ENCODE data around the gene CACNG8. TPM values are rescaled to one million over a fixed set of nuclear protein-coding genes. Genes with fewer than 3 reads are reported as not detected.

CACNG8 gene
- total RNA-seq, 2 experiments from 2014 or later, result not detected

DNA sequence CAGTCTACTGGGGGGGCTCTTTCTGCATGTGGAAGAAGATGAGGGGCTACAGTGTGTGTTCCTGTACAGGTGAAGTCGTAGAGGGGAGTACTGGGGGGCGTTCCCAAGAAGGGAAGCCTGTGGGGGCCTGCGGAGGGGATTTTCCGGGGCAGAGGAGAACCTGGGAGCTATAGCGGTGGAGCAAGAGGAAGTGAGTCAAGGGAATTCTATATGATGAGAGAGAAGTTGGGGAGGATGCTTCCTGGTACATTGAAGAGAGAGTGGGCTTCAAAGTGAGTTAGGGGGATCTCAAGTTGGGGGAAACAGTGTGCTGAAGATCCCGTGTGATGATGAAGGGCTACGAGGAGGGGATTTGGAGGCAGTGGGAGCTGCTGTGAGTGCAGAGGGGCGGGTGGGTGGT is 1.9 kb upstream of the CACNG8 start:
- ChIA-PET CTCF (no interaction called here), POLR2A (no interaction called here)

DNA sequence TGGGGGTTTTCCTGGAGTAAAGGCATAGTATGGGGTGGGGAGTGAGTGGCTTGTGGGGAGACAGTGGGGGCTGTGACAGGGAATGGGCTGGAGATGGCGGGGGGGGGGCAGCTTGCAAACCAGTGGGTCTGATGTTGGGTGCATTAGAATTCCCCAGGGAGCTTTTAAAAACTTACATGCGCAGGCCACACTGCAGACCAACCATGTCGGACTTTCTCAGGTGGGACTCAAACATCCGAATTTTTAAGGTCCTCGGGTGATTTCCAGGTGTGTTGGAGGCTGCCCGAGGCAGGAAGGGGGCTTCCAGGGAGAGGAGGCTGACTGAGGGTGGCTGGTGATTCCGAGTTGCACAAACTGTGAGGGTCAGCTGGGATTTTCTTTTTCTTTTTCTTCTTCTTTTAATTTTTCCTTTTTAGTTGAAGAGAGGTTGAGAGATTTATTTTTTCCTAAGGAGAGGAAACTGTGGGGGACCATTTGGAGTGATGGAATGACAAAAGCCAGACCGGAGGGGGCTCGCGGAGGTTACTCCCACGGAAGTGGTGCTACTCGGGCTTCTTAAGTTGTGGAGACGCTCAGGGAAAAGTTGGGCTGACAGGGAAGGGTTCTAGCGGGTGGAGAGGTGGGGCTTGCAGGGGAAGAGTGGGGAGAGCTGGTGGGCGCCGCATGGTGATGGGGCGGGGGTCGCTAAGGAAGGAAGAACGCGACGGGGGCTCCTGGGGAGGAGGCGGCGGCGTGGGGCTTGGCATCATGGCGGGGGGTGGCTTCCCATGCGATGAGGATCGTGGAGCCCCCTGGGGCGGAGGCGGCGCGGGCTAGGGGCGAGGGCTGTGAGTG is 997 bp upstream of the CACNG8 start:
- CTCF ChIA-PET, result no interaction called here

DNA sequence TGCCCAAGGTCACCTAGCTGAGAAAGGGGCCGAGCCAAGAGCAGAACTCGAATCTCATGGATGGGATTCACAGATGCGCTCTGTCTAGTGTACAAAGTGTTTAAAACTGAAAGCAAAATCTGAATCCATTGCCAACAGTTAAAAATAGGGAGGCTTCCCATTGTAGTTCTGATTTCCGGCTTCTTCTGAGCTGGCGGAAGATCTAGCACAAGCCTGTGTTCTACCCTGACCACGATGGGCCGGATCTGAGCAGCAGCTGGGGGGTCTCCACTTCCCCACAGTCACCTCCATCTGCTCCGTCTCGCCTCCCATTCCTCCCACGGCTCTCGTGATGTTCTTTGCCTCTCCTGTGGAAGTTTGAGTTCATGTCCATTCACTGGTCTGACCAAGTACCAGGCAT is 2.4 kb downstream of the CACNG8 start:
- POLR2A ChIA-PET, result no interaction called here
- CTCF ChIA-PET, result no interaction called here

More for the DNA sequence above, 997 bp upstream of the CACNG8 start:
- POLR2A ChIA-PET, result no interaction called here

DNA sequence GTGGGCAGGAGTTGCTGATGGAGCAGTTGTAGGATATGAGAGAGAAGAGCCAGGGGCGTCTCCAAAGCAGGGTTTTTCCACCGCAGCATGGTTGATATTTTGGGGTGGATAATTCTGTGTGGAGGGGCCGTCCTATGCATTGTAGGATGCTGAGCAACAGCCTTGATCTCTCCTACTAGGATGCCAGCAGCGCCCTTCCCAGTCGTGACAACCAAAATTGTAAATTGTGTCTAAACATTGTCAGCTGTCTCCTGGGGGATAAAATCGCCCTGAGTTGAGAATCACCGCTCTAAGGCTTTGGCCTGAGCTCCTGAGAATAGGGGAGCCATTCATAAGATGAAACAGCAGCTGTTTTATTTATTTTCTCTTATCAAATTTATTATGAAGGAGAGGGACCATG is 4.2 kb downstream of the CACNG8 start:
- ChIA-PET POLR2A (no interaction called here), CTCF (no interaction called here)

DNA sequence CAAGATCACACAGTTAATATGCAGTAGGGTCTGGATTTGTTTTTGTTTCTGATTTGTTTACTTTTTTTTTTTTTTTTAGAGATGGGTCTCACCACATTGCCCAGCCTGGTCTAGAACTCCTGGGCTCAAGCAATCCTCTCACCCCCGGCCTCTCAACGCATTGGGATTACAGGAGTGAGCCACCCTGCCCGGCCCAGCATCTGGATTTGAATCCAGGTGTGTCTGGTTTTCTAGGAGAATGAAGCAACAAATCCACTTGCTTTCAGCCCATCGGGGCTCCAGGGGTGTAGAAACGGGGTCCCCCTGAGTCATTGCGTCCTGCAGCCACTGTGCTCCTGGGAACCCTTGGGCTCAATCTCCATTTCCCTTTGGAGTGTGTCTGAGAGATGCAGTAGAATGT is 6.6 kb downstream of the CACNG8 start:
- CTCF ChIA-PET, result no interaction called here
- POLR2A ChIA-PET, result no interaction called here

DNA sequence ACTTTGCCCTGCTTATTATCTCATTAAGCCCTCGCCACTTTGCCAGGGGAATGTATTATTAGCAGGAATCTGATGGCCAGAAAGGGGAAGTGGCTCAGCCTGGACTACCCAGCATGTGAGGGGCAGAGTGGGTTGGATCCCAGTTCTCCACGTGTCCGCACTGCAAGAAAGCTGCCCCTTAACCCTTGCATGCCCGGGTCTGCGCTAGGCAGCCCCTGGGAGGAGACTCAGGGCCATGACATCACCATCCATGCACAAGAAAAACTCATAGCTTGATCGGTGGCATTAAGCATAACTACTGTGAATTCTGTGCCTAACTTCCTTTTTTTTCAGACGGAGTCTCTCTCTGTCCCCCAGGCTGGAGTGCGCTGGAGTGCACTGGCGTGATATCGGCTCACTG is 8.9 kb downstream of the CACNG8 start:
- POLR2A ChIA-PET, result no interaction called here

DNA sequence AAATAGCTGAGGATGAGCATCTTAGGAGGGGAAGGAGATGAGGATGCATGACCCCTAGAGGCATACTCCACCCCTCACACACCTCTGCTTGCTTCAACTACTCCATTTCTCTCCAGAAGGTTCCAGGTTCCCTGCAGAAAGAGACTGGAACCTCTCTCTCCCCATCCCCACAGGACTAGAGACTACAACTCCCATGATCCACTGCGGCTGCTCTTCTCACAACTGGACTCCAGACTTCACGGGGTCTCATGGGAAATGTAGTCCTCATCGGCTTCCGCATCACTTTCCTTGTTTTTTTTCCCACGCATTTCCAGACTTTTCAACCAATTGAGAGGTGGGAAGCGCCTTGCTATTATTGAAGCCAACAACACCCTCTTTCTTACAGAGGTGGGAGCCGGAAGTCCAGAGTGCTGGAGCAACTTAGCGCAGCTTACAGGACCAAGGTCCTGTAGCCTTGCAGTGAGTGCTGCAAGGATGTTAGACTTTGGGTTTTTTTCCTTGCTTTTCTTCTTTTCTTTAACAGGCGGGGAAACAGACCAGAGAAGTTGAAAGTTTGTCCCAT is 14.8 kb downstream of the CACNG8 start:
- CTCF ChIA-PET, result interaction anchor here (0.5 kb wide), 1 partner anchor 38 kb away, joined by 3 read pairs; no protein-coding TSS in a partner anchor
- POLR2A ChIA-PET, result no interaction called here

More for the DNA sequence above, 8.9 kb downstream of the CACNG8 start:
- CTCF ChIA-PET, result no interaction called here

DNA sequence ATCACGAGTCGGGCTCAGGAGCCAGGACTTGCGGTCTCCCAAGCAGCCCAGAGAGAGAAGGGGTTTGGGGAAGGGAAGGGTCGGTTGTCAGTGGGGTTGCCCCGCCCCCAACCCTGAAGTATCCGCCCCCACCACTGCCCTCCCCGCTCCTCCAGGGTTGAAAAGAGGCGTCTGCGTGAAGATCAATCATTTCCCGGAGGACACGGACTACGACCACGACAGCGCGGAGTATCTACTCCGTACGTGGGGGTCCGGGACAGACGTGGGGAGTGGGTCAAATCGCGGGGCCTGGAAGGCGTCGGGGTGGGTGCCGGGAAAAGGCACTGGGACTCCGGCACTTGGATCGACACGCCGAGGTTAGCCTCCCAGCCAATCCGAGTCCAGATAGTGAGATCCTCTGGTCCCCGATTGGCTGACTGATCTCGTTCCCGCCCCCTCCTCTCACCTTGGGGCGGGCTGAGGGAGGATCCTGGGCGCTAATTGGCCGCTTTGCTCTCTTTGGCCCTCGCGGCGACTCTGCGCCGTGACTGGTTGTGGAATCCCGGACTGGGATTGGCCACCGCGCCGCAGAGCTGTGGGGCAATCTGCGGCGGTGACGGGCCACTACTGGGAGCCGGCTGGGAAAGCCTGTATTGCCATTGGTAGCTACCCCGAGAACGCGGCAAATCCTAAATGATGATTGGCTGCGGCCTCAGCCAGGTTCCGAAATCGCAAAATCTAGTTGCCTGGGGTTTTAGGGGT is 15.4 kb downstream of the CACNG8 start:
- ChIA-PET POLR2A (no interaction called here), CTCF (interaction anchor here (0.5 kb wide), 1 partner anchor 37 kb away, joined by 3 read pairs; no protein-coding TSS in a partner anchor)

DNA sequence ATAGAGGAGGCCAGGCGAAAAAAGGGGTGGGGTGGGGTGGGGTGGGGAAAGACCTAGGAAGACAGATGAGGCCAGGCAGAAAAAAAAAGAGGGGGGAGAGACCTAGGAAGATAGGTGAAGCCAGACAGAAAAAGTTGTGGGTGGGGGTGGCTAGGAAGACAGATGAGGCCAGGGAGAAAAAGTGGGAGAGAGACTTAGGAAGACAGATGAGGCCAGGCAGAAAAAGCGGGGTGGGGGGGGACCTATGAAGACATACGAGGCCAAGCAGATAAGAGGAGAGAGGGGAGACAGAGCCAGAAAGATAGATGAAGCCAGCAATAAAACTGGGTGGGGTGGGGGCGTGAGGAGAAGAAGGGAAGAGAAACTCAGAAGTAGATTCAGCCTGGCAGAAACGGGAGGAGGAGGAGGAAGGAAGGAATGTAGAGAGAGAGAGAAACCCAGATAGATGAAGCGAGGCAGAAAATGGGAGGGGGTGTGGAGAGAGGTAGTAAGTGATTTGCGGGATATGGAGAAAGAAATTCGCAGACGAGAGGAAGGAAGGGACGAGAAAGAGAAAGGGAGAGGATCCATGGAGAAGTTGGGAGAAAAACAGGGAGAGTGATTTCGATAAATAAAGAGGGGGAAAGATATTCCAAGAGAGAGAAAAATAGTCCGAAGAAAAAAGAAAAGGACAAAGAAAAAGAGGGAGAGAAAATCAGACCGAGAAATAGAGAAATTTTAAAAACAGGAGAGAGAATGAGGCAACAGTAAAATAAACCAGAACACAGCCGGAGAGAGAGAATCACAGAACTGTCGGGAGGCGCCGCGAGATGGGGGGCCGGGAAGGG is 16.5 kb downstream of the CACNG8 start:
- POLR2A ChIA-PET, result interaction anchor here (0.5 kb wide), 1 partner anchor 22 kb away, joined by 3 read pairs; no protein-coding TSS in a partner anchor

DNA sequence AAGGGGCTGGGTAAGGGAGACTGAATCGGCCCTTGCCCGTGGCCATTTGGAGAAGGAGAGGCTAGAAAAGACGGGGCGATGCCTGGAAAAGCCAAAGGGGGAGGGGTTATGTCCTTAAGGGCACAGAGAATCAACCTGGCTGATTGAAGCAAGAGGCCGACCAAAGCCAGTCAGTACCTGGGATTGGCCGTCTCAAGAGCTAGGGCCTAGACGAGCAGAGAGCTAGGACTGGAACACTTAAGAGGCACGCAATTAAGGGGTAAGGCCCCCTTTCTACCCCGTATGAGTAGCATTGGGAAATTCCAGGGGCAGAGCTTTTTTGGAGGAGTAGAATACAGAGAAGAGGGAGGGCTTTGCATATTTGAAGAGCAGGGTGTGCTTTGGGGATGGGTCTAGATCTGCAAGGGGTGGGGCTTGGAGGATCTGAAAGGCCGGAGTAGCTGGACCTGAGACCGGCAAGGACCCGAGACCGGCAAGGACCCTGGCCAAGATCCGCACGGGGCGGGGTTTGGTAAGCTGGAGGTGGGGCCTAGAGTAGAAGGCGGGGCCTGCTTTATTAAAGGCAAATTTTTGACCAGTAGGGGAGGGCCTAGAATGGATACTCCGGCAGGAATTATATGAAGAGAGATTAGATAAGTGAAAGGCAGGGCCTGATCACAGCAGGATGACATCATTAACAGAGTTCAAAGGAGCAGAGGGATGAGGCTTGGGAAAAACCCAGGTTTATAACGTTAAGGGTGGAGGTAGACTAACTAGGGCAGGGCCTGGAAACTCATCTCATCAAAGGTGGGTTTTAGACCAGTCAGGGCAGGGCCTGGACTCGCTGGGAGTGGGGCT is 18.0 kb downstream of the CACNG8 start:
- CTCF ChIA-PET, result no interaction called here
- POLR2A ChIA-PET, result interaction anchor here (1.1 kb wide), 1 partner anchor 114 kb away, joined by 4 read pairs; no protein-coding TSS in a partner anchor

More for the DNA sequence above, 16.5 kb downstream of the CACNG8 start:
- CTCF ChIA-PET, result no interaction called here

DNA sequence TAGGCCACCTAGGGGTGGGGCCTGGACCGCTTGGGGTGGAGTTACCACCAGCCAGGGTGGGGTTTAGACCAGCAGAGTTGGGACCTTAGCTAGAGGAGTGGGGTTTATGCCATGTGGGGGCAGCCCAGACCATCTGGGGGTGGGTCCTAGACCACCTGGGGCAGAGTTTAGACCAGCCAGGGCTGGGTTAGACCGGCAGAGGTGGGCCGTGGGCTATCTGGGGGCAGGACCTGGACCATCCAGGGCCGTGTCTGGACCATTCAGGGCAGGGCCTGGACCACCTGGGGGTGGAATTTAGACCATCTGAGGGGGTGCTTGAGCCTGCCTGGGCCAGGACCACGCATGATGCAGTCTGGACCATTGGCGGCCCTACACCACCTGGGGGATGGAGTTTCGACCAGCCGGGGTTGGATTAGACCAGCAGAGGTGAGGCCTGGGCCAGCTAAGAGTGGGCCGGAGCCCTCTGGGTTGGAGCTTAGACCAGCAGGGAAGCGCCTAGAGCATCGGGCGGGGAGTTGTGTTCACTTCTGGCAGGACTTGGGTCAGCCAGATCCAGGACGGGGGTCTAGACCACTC is 18.7 kb downstream of the CACNG8 start:
- CTCF ChIA-PET, result no interaction called here
- POLR2A ChIA-PET, result no interaction called here

DNA sequence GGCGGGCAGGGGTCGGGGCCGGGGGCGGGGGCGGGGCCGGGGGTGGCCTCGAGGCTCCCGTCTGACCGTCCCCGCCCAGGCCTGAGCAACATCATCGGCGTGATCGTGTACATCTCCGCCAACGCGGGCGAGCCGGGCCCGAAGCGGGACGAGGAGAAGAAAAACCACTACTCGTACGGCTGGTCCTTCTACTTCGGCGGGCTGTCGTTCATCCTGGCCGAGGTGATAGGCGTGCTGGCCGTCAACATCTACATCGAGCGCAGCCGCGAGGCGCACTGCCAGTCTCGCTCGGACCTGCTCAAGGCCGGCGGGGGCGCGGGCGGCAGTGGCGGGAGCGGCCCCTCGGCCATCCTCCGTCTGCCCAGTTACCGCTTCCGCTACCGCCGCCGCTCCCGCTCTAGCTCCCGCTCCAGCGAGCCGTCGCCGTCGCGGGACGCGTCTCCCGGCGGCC is 19.3 kb downstream of the CACNG8 start:
- POLR2A ChIA-PET, result no interaction called here

DNA sequence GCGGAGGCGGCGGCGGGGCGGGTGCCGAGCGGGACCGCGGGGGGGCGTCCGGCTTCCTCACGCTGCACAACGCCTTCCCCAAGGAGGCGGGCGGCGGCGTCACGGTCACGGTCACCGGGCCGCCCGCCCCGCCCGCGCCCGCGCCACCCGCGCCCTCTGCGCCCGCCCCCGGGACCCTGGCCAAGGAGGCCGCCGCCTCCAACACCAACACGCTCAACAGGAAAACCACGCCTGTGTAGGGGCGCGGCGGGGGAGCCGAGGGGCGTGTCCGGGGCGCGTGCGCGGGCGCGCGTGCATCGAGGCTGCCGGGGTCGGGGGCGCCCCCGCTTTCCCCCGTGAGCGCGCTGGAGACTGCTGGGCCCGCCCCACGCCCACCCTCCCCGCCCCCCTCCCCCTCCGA is 19.9 kb downstream of the CACNG8 start:
- ChIA-PET POLR2A (no interaction called here), CTCF (no interaction called here)

More for the DNA sequence above, 19.3 kb downstream of the CACNG8 start:
- CTCF ChIA-PET, result no interaction called here

DNA sequence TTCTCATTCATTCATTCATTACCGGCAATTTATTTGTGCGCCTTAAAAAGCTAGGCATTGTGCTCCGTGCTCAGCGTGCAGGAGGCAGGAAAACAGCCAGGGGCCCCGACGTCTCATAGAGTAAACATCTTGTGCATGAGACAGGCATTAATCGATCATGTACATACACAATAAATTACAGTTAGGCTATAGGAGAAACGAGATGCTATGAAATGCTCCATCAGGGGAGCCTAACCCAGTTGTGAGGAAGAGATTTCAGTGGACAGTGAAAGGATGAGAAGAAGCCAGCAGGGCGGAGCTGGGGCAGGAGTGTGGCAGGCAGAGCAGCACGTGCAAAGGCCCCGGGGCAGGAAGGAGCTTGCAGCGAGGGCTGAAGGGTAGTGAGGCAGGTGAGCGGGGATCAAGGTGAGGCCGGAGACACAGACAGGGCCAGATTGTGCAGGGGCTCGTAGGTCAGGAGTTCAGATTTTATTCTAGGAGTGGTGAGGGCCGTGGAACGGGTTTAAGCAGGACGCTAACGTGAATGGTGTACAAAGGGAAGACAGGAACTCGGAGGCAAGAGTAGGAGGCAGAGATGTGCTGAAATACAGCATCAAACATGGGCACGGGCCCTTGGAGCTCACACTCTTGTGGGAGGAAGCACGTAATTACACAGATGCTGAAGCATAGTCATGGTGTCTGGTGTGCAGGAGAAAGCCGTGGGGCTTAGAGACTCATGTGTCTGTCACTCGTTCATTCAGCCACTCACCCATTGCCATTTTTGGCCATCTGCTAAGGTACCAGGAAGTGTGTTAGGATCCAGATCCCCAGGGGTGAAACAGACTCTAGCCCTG is 20.9 kb downstream of the CACNG8 start:
- CTCF ChIA-PET, result no interaction called here
- POLR2A ChIA-PET, result no interaction called here

DNA sequence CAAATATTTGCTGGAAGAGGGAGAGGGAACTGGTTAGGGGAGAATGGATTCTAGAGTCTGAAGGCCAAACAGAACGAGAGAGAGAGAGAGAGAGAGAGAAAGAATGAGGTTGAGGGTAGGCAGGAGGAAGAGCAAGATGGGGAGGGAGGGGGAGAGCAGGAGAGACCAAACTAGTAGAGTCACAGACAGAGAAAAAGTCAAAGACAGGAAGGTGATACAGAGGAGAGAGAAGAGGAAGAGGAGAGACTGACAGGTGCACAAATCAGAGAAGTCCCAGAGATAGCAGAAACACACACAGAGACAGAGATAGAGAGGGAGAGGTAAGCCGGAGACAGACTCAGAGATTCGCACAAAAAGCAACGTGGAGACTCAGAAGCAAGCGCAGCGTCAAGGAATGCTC is 23.1 kb downstream of the CACNG8 start:
- POLR2A ChIA-PET, result no interaction called here
- CTCF ChIA-PET, result no interaction called here

DNA sequence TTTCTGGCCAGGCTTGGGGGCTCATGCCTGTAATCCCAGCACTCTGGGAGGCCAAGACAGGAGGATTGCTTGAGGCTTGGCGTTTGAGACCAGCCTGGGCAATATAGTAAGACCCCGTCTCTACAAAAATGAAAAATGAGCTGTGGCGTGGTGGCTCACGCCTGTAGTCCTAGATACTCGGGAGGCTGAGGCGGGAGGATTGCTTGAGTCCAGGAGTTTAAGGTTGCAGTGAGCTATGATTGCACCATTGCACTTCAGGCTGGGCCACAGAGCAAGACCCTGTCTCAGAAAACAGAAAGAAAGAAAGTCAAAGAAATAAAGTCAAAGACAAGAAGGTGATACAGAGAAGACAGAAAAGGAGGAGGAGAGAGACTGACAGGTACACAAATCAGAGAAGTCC is 26.2 kb downstream of the CACNG8 start:
- CTCF ChIA-PET, result no interaction called here

DNA sequence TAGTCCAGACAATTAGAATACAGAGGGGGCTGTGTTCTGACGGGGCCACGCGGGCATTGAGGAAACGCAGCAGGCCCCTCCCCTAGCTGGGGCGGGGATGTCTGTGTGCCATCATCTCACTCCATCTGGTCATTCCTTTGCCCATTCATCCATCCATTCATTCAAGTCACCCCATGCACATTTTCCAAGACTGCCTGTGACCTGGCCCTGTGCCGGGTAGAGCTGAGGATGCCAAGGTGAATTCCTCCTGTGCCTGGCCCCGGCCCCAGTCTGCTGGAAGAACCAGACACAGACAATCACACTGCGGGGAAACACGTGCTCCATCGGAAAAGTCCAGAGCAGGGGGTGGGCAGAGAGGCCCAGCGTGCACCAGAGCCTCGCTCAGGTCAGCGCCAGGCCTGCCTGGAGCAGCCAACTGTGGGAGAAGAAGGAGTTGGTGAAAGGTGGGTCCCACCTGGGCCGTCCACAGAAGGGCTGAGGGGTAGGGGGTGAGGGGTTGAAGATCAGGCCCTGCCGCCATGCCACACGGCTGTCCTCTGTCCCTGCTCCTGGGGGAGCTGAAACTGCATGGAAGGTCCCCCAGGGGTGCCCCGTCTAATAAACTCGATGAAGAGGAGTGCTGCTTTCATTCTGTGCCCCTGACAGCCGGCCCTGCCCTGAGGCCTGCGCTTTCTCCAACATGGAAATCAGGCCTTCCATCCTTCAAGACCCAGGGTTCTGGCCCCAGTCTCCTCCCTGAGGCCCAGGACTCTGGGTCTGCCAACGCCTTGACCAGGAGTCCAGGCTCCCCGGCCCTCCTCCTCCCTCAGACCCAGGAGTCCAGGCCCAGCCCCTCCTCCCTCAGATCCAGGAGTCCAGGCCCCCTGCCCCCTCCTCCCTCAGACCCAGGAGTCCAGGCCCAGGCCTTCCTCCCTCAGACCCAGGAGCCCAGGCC is 27.1 kb downstream of the CACNG8 start:
- ChIA-PET POLR2A (no interaction called here), CTCF (no interaction called here)

More for the DNA sequence above, 26.2 kb downstream of the CACNG8 start:
- POLR2A ChIA-PET, result no interaction called here
